ENCODE data around the gene DRAP1. TPM values are rescaled to one million over a fixed set of nuclear protein-coding genes. Genes with fewer than 3 reads are reported as not detected.

The DRAP1 gene
- total and polyA plus RNA-seq, 2 experiments from 2014 or later: 121 to 294 TPM

GRCh38 chr11:65921876-65922275 lies 2.6 kb downstream of the DRAP1 start (continued):
- no peak for TF ChIP-seq CTCF (conservative IDR thresholded peaks at IDR 0.05; ENCODE audit: low read depth in 2 of 2)
- no peak for TF ChIP-seq ZNF114 (CRISPR knock-in tag; IDR thresholded peaks at IDR 0.05)
- TF ChIP-seq ZNF462 (CRISPR knock-in tag; IDR thresholded peaks at IDR 0.05): no peak
- no peak for TF ChIP-seq CREB1 (CRISPR knock-in tag; IDR thresholded peaks at IDR 0.05; ENCODE audit: low read depth)

GRCh38 chr11:65922565-65922964 lies 3.3 kb downstream of the DRAP1 start:
- H3K27ac ChIP-seq (ENCODE audit: low read depth): no peak overlapping the region
- H3K27ac Mint-ChIP-seq: no peak overlapping the region
- H3K4me3 ChIP-seq: no peak overlapping the region
- H3K79me2 ChIP-seq (replicated peaks; ENCODE audit: insufficient read depth): peaks cover 7% of the 10 kb centered on the region
- H3K9me2 ChIP-seq (ENCODE audit: insufficient read depth): no peaks in the 10 kb centered on the region
- no peak overlapping the region for H3K4me3 Mint-ChIP-seq
- no peaks in the 10 kb centered on the region for H3K27me3 ChIP-seq (ENCODE audit: insufficient read depth)
- peaks cover 7% of the 10 kb centered on the region for H3K27me3 Mint-ChIP-seq (ENCODE audit: insufficient read depth, low read depth, poor library complexity)
- 0 out of 2 replicates have a peak, but pooled peaks cover 4% of the 10 kb centered on the region for H3F3A ChIP-seq (replicated peaks; ENCODE audit: low read depth)
- peaks cover 18% of the 10 kb centered on the region for H3K36me3 Mint-ChIP-seq (ENCODE audit: low read depth)
- DNase-seq (ENCODE audit: low spot score): no peak
- no peak for ATAC-seq
- H3K4me1 ChIP-seq (ENCODE audit: insufficient read depth): peaks cover 8% of the 10 kb centered on the region; the same call in 1 of the 2 replicates
- no peaks in the 10 kb centered on the region for H3K9me3 Mint-ChIP-seq
- no peak overlapping the region for H3K4me2 ChIP-seq
- H4K20me1 ChIP-seq (replicated peaks; ENCODE audit: insufficient read depth): no peaks in the 10 kb centered on the region
- H3K4me1 Mint-ChIP-seq: peaks cover 4% of the 10 kb centered on the region; the same call in 2 of the 3 replicates
- no peak overlapping the region for H2AFZ ChIP-seq
- H3K36me3 ChIP-seq (ENCODE audit: insufficient read depth): no peaks in the 10 kb centered on the region; the same call in 1 of the 2 replicates
- TF ChIP-seq JUNB (IDR thresholded peaks at IDR 0.05; ENCODE audit: unreplicated experiment): no peak
- TF ChIP-seq STAT1 (IDR thresholded peaks at IDR 0.05; ENCODE audit: unreplicated experiment): no peak
- TF ChIP-seq CTCF (conservative IDR thresholded peaks at IDR 0.05; ENCODE audit: low read depth in 2 of 2): no peak
